ENCODE data around the gene SFSWAP. TPM values are rescaled to one million over a fixed set of nuclear protein-coding genes. Genes with fewer than 3 reads are reported as not detected.
A peak's percentile ranks its signal among the peaks of the same experiment; 100 is the strongest.
"Not testable (repeated sequence)": the region's sequence is repeated elsewhere in the genome, so short reads cannot be mapped to it uniquely, and the experiment has no call there.

SFSWAP gene
- total RNA-seq, 2 experiments from 2014 or later = 54.9 to 55.9 TPM

GRCh38 chr12:131740626-131741025 lies 29.7 kb downstream of the SFSWAP start:
- Mint-ChIP-seq H3K27me3 (no peaks in the 10 kb centered on the region), H3K36me3 (peaks cover 50% of the 10 kb centered on the region), H3K4me1 (no peaks in the 10 kb centered on the region), H3K4me3 (no peak overlapping the region), H3K9me3 (ENCODE audit: low read depth) (peaks cover 5% of the 10 kb centered on the region), H3K27ac (no peak overlapping the region)
- ATAC-seq (no peak), DNase-seq (no peak)
- CTCF ChIA-PET = interaction anchor here (0.7 kb wide), 1 partner anchor 19 kb away, joined by 4 read pairs; no protein-coding TSS in a partner anchor

GRCh38 chr12:131742761-131743160 lies 31.9 kb downstream of the SFSWAP start:
- H3K27ac Mint-ChIP-seq; H3K4me1 Mint-ChIP-seq; H3K4me3 Mint-ChIP-seq; CTCF ChIA-PET; H3K9me3 Mint-ChIP-seq (ENCODE audit: low read depth); ATAC-seq; H3K27me3 Mint-ChIP-seq; DNase-seq: not testable (repeated sequence)
- peaks cover 58% of the 10 kb centered on the region for H3K36me3 Mint-ChIP-seq

GRCh38 chr12:131743410-131743809 lies 32.5 kb downstream of the SFSWAP start:
- H3K36me3 Mint-ChIP-seq = peaks cover 59% of the 10 kb centered on the region
- H3K4me3 Mint-ChIP-seq; H3K27ac Mint-ChIP-seq; DNase-seq; ATAC-seq; CTCF ChIA-PET; H3K4me1 Mint-ChIP-seq; H3K9me3 Mint-ChIP-seq (ENCODE audit: low read depth); H3K27me3 Mint-ChIP-seq: not testable (repeated sequence)

- H3K9me3 Mint-ChIP-seq (ENCODE audit: low read depth); CTCF ChIA-PET; ATAC-seq; H3K4me1 Mint-ChIP-seq; H3K27me3 Mint-ChIP-seq; DNase-seq; H3K27ac Mint-ChIP-seq; H3K4me3 Mint-ChIP-seq: not testable (repeated sequence)
- H3K36me3 Mint-ChIP-seq = peaks cover 60% of the 10 kb centered on the region
Observed at GRCh38 chr12:131743880-131744279, 33.0 kb downstream of the SFSWAP start.

- CTCF ChIA-PET; H3K9me3 Mint-ChIP-seq (ENCODE audit: low read depth); ATAC-seq; H3K27me3 Mint-ChIP-seq; H3K27ac Mint-ChIP-seq; H3K4me3 Mint-ChIP-seq; H3K4me1 Mint-ChIP-seq; DNase-seq: not testable (repeated sequence)
- H3K36me3 Mint-ChIP-seq = peaks cover 60% of the 10 kb centered on the region
Observed at GRCh38 chr12:131744675-131745074, 33.8 kb downstream of the SFSWAP start.

- Mint-ChIP-seq H3K27ac (no peak overlapping the region), H3K4me3 (no peak overlapping the region), H3K4me1 (no peaks in the 10 kb centered on the region), H3K27me3 (no peaks in the 10 kb centered on the region), H3K9me3 (ENCODE audit: low read depth) (peaks cover 5% of the 10 kb centered on the region), H3K36me3 (peaks cover 50% of the 10 kb centered on the region)
- DNase-seq = no peak
- ATAC-seq = no peak
- CTCF ChIA-PET = no interaction called here
Observed at GRCh38 chr12:131745706-131746105, 34.8 kb downstream of the SFSWAP start.

- no peaks in the 10 kb centered on the region for H3K4me1 Mint-ChIP-seq
- no peak overlapping the region for H3K27ac Mint-ChIP-seq
- peaks cover 5% of the 10 kb centered on the region for H3K9me3 Mint-ChIP-seq (ENCODE audit: low read depth)
- no peak overlapping the region for H3K4me3 Mint-ChIP-seq
- no peaks in the 10 kb centered on the region for H3K27me3 Mint-ChIP-seq
- peaks cover 49% of the 10 kb centered on the region for H3K36me3 Mint-ChIP-seq
- CTCF ChIA-PET = no interaction called here
- ATAC-seq = no peak
- DNase-seq = no peak
Observed at GRCh38 chr12:131747276-131748177, 36.6 kb downstream of the SFSWAP start.

GRCh38 chr12:131749618-131750315 lies 38.9 kb downstream of the SFSWAP start:
- H3K27ac Mint-ChIP-seq = no peak overlapping the region
- no peak overlapping the region for H3K4me3 Mint-ChIP-seq
- H3K27me3 Mint-ChIP-seq = no peaks in the 10 kb centered on the region
- ATAC-seq (no peak), DNase-seq (no peak)
- peaks cover 45% of the 10 kb centered on the region for H3K36me3 Mint-ChIP-seq
- H3K9me3 Mint-ChIP-seq (ENCODE audit: low read depth) = no peaks in the 10 kb centered on the region
- no peaks in the 10 kb centered on the region for H3K4me1 Mint-ChIP-seq
- CTCF ChIA-PET = no interaction called here

GRCh38 chr12:131751335-131751734 lies 40.4 kb downstream of the SFSWAP start:
- Mint-ChIP-seq H3K9me3 (ENCODE audit: low read depth) (no peaks in the 10 kb centered on the region), H3K27ac (no peak overlapping the region), H3K4me1 (no peaks in the 10 kb centered on the region), H3K4me3 (no peak overlapping the region), H3K36me3 (peaks cover 47% of the 10 kb centered on the region), H3K27me3 (no peaks in the 10 kb centered on the region)
- DNase-seq (no peak), ATAC-seq (no peak)
- CTCF ChIA-PET = no interaction called here

- CTCF ChIA-PET = no interaction called here
- no peak for ATAC-seq
- Mint-ChIP-seq H3K27ac (no peak overlapping the region), H3K9me3 (ENCODE audit: low read depth) (no peaks in the 10 kb centered on the region), H3K4me3 (no peak overlapping the region), H3K36me3 (peaks cover 50% of the 10 kb centered on the region), H3K27me3 (no peaks in the 10 kb centered on the region), H3K4me1 (no peaks in the 10 kb centered on the region)
- peak; percentile 9 for DNase-seq
Observed at GRCh38 chr12:131752451-131752850, 41.6 kb downstream of the SFSWAP start.

- Mint-ChIP-seq H3K27ac (no peak overlapping the region), H3K4me3 (no peak overlapping the region), H3K27me3 (no peaks in the 10 kb centered on the region), H3K36me3 (peaks cover 53% of the 10 kb centered on the region), H3K9me3 (ENCODE audit: low read depth) (no peaks in the 10 kb centered on the region), H3K4me1 (no peaks in the 10 kb centered on the region)
- ATAC-seq (no peak), DNase-seq (peak; percentile 37)
- CTCF ChIA-PET = no interaction called here
Observed at GRCh38 chr12:131753005-131753404, 42.1 kb downstream of the SFSWAP start.

- H3K36me3 Mint-ChIP-seq = peaks cover 55% of the 10 kb centered on the region
- DNase-seq = no peak
- no peak overlapping the region for H3K4me3 Mint-ChIP-seq
- no peaks in the 10 kb centered on the region for H3K4me1 Mint-ChIP-seq
- CTCF ChIA-PET = no interaction called here
- no peaks in the 10 kb centered on the region for H3K27me3 Mint-ChIP-seq
- no peak for ATAC-seq
- H3K27ac Mint-ChIP-seq = no peak overlapping the region
- no peaks in the 10 kb centered on the region for H3K9me3 Mint-ChIP-seq (ENCODE audit: low read depth)
Observed at GRCh38 chr12:131753757-131754156, 42.9 kb downstream of the SFSWAP start.

GRCh38 chr12:131754184-131754583 lies 43.3 kb downstream of the SFSWAP start:
- ATAC-seq (no peak), DNase-seq (peak; percentile 38)
- CTCF ChIA-PET = interaction anchor here (1.2 kb wide), 1 partner anchor 16 kb away, joined by 3 read pairs; no protein-coding TSS in a partner anchor
- Mint-ChIP-seq H3K4me3 (no peak overlapping the region), H3K27ac (no peak overlapping the region), H3K27me3 (no peaks in the 10 kb centered on the region), H3K9me3 (ENCODE audit: low read depth) (no peaks in the 10 kb centered on the region), H3K36me3 (peaks cover 55% of the 10 kb centered on the region), H3K4me1 (no peaks in the 10 kb centered on the region)
